ENCODE data around the gene FICD.
"Not testable (repeated sequence)": the region's sequence is repeated elsewhere in the genome, so short reads cannot be mapped to it uniquely, and the experiment has no call there.

The FICD gene

GRCh38 chr12:108514973-108515814, at the start of gene FICD:
TSS of gene FICD (plus strand) at chr12:108515277. CDS start at chr12:108516973, 1,696 bp downstream.
- peak; percentile 100 for DNase-seq

- DNase-seq = no peak
These were observed 49.7 kb upstream of the FICD start for GRCh38 chr12:108465417-108465816.

DNA sequence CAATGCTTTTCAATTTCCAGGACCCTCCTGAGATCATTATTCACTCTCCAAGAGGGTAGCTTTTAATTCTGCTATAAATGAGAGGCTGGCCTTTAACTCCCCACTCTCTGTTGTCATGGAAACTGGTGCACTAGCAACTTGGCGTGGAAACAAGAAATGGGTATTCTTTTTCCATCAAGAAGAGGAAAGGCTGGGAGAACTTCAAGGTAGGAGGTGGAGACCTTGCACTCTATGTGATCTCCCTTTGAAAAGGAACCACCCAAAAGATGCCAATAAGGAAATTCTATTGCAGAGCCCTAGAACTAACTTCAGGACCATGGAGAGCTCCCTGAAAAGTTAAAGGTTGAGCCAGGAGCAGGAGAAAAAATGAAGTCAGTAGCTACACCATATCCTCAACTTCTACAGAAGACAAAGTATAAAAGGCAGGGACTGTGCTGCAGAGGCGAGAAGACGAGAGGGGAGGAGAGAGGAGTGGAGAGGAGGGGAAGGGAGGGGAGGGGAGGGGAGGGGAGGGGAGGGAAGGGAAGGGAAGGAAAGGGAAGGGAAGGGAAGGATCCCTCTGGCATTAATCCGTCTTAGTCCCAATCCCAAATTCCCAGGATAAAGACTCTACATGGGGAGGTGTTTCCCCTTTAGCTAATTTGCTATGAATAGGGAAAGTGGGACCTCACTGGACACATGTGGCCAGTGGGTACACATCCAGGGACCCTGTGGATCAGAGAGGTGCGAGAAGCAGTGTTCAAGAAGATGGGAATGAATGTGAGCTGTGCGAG, 46.7 kb upstream of the FICD start:
- no peak for DNase-seq

DNA sequence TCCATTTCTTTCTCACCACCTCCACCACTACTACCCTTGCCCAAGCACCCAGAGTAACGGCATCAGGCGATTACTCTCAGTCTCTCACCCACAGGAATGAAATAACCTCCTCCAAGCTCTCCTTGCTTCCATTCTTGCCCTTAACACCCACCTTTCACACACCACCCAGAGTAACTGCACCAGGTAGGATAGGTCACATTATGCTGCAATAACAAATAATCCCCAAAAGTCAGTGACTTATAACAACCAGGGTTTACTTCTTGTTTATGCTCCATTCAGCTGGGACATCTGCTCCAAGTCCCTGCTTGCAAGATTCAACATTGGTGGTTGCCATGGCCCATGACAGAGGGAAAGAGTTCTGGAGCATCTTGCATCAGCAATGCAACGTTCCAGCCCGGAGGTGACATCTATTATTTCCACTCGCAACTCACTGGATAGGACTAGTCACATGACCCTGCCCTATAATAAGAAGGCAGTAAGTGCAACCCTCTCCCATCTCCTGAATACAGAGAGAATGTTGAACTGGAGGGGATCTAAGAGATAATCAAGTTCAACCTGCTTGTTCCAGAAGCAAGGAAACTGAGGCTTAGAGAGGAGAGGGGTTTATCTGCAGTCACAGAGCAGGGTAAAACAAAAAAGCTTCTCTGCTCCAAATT, 41.5 kb upstream of the FICD start:
- no peak for DNase-seq

GRCh38 chr12:108475396-108475795, 39.7 kb upstream of the FICD start:
- no peak for DNase-seq

DNA sequence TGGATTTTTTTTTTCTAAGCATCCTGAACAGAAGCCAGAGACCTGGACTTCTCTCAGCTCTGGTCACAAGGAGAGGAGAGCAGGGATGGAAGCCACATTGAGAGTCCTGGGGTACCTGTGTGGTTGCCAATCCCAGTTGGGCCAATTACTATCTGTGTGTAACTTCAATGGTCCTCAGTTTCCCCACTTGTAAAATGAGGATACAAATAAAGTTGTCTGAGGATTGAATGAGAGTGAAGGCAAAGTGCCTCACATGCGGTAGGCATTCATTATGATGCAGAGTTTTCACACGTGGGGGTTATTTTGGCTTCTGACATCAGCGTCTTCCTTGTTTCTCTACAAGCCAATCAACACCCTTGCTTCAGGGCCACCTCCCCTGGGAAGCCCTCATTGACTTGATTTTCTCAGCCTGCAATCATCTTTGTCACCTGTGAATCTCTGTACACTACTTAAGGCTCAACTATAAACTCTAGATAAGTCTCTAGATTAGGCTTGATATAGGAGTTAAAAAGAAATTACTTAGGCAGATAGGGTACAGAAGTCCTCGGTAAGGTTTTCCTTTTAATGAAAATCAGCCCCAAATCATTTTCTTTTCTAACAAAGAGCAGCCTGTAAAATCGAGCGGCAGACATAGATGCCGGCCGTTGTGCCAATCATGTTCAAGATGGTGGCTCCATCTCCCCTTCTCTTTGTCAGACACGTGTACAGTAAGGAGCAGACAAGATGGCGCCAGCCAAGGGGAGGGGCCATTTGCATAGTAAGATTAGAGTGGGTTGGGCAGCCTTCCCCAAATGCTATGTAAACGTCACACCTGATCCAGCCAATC, 37.8 kb upstream of the FICD start:
- DNase-seq = no peak

GRCh38 chr12:108477881-108478259, 37.2 kb upstream of the FICD start:
- DNase-seq = no peak

- DNase-seq = no peak
These were observed 36.4 kb upstream of the FICD start for GRCh38 chr12:108478611-108479206.

DNA sequence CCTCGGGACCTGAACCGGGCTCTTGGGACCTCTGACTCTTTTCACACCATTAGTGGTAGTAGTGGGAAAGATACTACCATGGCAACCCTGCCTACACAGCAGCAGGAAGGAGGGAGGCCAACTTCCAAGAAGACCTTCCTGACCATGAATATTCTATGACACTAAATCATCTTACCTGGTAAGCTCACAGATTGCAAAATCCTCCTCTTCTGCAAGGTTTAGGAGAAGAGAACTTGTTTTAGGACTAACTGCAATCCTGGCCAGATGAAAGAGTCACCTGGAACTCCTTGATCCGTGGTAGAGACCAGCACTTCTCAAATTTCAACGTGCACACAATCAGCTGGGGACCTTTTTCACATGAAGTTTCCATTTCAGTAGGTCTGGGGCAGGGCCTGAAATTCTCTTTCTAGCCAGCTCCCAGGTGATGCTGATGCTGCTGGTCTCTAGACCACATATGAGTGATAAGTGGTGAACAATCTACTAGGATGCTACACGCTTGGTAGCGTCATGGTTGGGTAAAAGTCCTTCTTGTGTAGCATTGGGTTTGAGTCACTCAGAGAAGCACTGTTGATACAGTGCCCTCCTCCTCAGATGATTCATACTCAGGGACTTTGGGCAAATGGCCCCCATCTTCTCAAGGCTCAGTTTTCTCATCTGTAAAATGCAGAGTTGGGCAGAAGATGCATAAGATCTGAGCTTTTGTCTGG, 35.6 kb upstream of the FICD start:
- no peak for DNase-seq

- no peak for DNase-seq
These were observed 32.3 kb upstream of the FICD start for GRCh38 chr12:108482717-108483212.

DNA sequence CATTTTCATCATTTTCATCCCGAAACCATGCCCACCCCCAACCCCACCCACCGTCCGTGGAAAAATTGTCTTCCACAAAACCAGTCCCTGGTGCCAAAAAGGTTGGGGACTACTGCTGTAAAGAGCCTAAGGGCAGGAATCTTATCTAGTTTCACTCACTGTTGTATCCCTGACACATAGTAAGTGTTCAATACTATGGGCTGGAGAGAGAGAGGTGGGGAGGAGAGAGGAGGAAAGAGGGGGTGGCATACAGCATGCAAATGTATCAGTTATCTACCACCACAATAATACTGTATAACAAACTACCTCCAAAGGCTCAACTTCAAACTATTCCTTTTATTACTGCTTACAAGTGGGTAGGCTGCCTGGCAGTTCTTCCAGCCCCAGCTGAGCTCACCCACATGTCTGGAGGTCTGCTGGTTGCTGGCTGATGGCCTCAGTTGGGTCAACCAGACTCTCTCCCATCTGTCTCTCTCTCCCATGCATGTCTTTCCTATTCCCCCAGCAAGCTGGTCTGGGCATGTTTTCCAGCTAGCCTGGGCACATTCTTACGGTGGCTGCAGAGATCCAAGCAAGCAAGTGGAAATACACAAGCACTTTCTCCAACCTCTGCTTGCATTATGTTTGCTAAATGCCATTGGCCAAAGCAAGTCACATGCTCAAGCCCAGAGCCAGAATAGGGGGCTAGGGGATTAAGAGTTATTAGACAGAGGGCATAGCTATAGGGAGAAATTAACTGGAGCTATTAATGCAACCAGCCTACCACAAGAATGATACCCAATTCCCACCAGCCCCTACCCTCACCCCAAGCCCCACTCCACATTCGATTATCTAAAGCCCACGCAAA, 31.6 kb upstream of the FICD start:
- DNase-seq = no peak

- no peak for DNase-seq
These were observed 30.6 kb upstream of the FICD start for GRCh38 chr12:108484431-108484830.

- DNase-seq = no peak
These were observed 30.2 kb upstream of the FICD start for GRCh38 chr12:108484845-108485244.

DNA sequence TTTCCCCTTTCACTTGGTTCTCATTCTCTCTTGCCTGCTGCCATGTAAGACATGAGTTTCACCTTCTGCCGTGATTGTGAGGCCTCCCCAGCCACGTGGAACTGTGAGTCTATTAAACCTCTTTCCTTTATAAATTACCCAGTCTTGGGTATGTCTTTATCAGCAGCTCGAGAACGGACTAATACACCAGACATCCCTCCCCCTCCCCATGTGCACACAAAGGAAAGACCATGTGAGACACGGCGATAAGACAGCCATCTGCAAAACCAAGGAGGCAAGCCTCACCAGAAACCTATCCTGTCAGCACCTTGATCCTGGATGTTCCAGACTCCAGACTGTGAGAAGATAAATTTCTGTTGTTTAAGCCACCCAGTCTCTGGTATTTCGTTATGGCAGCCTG, 29.7 kb upstream of the FICD start:
- not testable (repeated sequence) for DNase-seq

DNA sequence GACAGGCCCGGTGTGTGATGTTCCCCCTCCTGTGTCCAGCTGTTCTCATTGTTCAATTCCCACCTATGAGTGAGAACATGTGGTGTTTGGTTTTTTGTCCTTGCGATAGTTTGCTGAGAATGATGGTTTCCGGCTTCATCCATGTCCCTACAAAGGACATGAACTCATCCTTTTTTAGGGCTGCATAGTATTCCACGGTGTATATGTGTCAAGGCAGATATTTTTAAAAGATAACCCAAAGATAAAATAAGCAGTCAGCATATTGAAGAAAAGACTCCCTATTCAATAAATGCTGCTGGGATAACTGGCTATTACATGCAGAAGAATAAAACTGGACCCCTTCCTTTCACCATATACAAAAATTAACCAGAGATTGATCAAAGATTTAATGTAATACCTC, 28.0 kb upstream of the FICD start:
- DNase-seq = not testable (repeated sequence)

GRCh38 chr12:108491256-108491655, 23.8 kb upstream of the FICD start:
- DNase-seq = no peak

DNA sequence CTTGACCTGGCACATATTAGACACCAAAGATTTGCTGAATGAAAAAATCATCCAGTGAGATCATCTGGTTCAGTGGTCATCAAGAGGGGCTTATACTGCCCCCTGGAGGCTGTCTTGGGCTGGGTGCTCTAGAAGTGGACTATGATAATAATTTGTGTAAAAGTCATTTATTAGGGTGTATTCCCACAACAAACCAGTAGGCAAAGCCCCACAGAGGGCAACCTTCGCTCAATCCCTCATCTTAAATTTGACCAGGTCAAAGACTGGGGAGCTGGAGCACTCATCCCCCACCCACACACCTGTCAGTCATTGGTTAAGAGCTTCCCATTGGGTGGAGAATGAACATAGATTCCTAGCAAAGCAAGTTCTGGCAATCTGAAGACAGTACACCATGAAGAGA, 20.0 kb upstream of the FICD start:
- peak; percentile 53 for DNase-seq

GRCh38 chr12:108495823-108496579, 19.1 kb upstream of the FICD start:
- DNase-seq = no peak

- no peak for DNase-seq
These were observed 16.9 kb upstream of the FICD start for GRCh38 chr12:108498136-108498535.

GRCh38 chr12:108502922-108503321, 12.2 kb upstream of the FICD start:
- no peak for DNase-seq

All from activated CD4-positive, alpha-beta T cell treated with anti-CD3 and anti-CD28 coated beads for 48 hours (primary cell).